GM10847 (cell line): ENCODE measurements around the gene TAAR8.

ENCODE experiments used
- POLR2A ChIP-seq: IDR thresholded peaks from 2 replicates; pipeline ENCODE4 v1.6.1; 2011; ENCODE audit not compliant: insufficient read length; ENCODE audit errors: extremely low read depth

TAAR8 gene

DNA sequence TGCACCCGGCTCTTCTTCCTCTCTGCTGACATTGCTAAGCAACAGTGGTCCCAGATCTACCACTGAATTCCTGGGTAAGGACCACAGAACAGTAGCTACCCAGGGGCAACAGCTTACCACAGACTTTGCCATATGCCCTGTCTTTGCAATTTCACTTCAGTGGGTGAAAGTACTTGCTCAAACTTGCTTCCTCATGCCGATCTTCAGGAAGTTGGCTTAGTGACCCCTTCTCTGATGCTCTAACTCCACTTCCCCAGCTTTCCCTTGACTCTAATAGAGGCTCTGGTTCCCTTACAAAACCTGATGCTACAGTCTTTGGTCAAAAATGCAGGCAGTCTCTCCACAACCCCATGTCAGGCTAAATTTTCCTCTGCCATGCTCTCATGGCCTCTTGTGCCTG lies 40.4 kb downstream of the TAAR8 start:
- TF ChIP-seq POLR2A, result no peak

- TF ChIP-seq POLR2A, result no peak
These were observed 43.7 kb downstream of the TAAR8 start for GRCh38 chr6:132596201-132596600.

DNA sequence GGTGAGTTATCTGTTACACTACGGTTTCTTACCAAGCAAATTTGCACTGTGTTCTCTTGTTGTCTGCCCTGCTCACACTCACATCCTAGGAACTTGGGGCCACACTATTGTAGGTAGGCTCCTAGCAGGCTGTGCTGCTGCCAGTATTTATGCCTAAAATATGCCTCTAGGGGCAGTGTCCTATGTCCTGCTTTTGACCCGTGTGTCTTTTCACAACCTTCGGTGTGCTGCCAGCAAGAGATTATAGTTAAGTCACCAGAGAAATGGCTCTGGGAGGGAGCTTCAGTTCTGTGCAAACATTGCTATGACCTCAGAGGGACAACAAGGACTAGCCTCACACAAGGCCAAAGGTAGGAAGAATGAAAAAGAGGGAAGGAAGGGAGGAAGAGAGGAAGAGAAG lies 46.0 kb downstream of the TAAR8 start:
- no peak for TF ChIP-seq POLR2A
